ENCODE data around the gene KCND1. TPM values are rescaled to one million over a fixed set of nuclear protein-coding genes. Genes with fewer than 3 reads are reported as not detected.

Gene KCND1
- total RNA-seq, 2 experiments from 2014 or later = 2.4 to 2.5 TPM

- Mint-ChIP-seq H3K36me3 (peaks cover 19% of the 10 kb centered on the region), H3K27me3 (no peaks in the 10 kb centered on the region), H3K9me3 (no peaks in the 10 kb centered on the region), H3K27ac (peak overlapping the region; percentile 88), H3K4me1 (ENCODE audit: low read depth) (peaks cover 43% of the 10 kb centered on the region), H3K4me3 (peak overlapping the region; percentile 85)
- peak; percentile 72 for DNase-seq
- POLR2A ChIA-PET = interaction anchor here (0.6 to 2.0 kb wide), 5 partner anchors 17 to 172 kb away, joined by 3 to 11 read pairs (median 4); partner anchors contain the start of gene SLC35A2
- intact Hi-C loops (cut with micrococcal nuclease) = loop anchor here (2.0 to 10.0 kb wide), 4 partner anchors 20 to 310 kb away; partner anchors contain the start of genes HDAC6 and PPP1R3F
- CTCF ChIA-PET = interaction anchor here (1.3 kb wide), 1 partner anchor 11 kb away, joined by 5 read pairs; no protein-coding TSS in a partner anchor
Measured at GRCh38 chrX:48956728-48957414, 14.8 kb downstream of the KCND1 start.

GRCh38 chrX:48948589-48948988 lies 23.1 kb downstream of the KCND1 start:
- CTCF ChIA-PET = no interaction called here
- intact Hi-C loops (cut with micrococcal nuclease) = no loop called here
- no peaks in the 10 kb centered on the region for H3K27me3 Mint-ChIP-seq
- peaks cover 47% of the 10 kb centered on the region for H3K4me1 Mint-ChIP-seq (ENCODE audit: low read depth)
- peaks cover 10% of the 10 kb centered on the region for H3K36me3 Mint-ChIP-seq
- H3K27ac Mint-ChIP-seq = peak overlapping the region; percentile 28
- POLR2A ChIA-PET = no interaction called here
- no peaks in the 10 kb centered on the region for H3K9me3 Mint-ChIP-seq
- DNase-seq = no peak
- H3K4me3 Mint-ChIP-seq = no peak overlapping the region

GRCh38 chrX:48945517-48946348 lies 25.9 kb downstream of the KCND1 start:
- H3K4me1 Mint-ChIP-seq (ENCODE audit: low read depth) = peaks cover 49% of the 10 kb centered on the region
- POLR2A ChIA-PET = interaction anchor here (1.6 to 3.6 kb wide), 2 partner anchors 12 to 34 kb away, joined by 4 to 14 read pairs; partner anchors contain the start of gene SLC35A2
- H3K9me3 Mint-ChIP-seq = no peaks in the 10 kb centered on the region
- H3K36me3 Mint-ChIP-seq = peaks cover 20% of the 10 kb centered on the region
- no peaks in the 10 kb centered on the region for H3K27me3 Mint-ChIP-seq
- intact Hi-C loops (cut with micrococcal nuclease) = no loop called here
- CTCF ChIA-PET = interaction anchor here (0.6 to 2.5 kb wide), 16 partner anchors 8 to 314 kb away, joined by 3 to 17 read pairs (median 5); partner anchors contain the start of genes SLC35A2 and TFE3
- H3K4me3 Mint-ChIP-seq = no peak overlapping the region
- peak; percentile 65 for DNase-seq
- peak overlapping the region; percentile 67 for H3K27ac Mint-ChIP-seq

GRCh38 chrX:48942895-48943294 lies 28.7 kb downstream of the KCND1 start:
- H3K9me3 Mint-ChIP-seq = no peaks in the 10 kb centered on the region
- ChIA-PET CTCF (interaction anchor here (1.3 to 2.3 kb wide), 4 partner anchors 10 to 51 kb away, joined by 4 to 9 read pairs (median 5); partner anchors contain the start of genes PIM2 and SLC35A2), POLR2A (interaction anchor here (0.8 to 13.3 kb wide), 5 partner anchors 12 to 51 kb away, joined by 3 to 286 read pairs (median 3); partner anchors contain the start of genes PIM2 and SLC35A2)
- H3K27ac Mint-ChIP-seq = peak overlapping the region; percentile 97
- peak overlapping the region; percentile 54 for H3K4me3 Mint-ChIP-seq
- no peaks in the 10 kb centered on the region for H3K27me3 Mint-ChIP-seq
- DNase-seq = peak; percentile 31
- peaks cover 70% of the 10 kb centered on the region for H3K4me1 Mint-ChIP-seq (ENCODE audit: low read depth)
- intact Hi-C loops (cut with micrococcal nuclease) = loop anchor here (2.0 kb wide), 1 partner anchor 52 kb away; no protein-coding TSS in a partner anchor
- H3K36me3 Mint-ChIP-seq = peaks cover 23% of the 10 kb centered on the region

- peak; percentile 51 for DNase-seq
- peaks cover 78% of the 10 kb centered on the region for H3K4me1 Mint-ChIP-seq (ENCODE audit: low read depth)
- H3K27ac Mint-ChIP-seq = peak overlapping the region; percentile 97
- no peaks in the 10 kb centered on the region for H3K27me3 Mint-ChIP-seq
- H3K36me3 Mint-ChIP-seq = peaks cover 29% of the 10 kb centered on the region
- intact Hi-C loops (cut with micrococcal nuclease) = no loop called here
- POLR2A ChIA-PET = interaction anchor here (1.2 to 13.3 kb wide), 6 partner anchors 16 to 43 kb away, joined by 3 to 286 read pairs (median 10); partner anchors contain the start of genes PIM2, PQBP1, SLC35A2 and TIMM17B
- CTCF ChIA-PET = interaction anchor here (0.8 to 1.3 kb wide), 2 partner anchors 49 to 103 kb away, joined by 3 to 5 read pairs; no protein-coding TSS in a partner anchor
- no peak overlapping the region for H3K4me3 Mint-ChIP-seq
- H3K9me3 Mint-ChIP-seq = no peaks in the 10 kb centered on the region
Measured at GRCh38 chrX:48940404-48940955, 31.2 kb downstream of the KCND1 start.

- CTCF ChIA-PET = interaction anchor here (0.8 to 1.0 kb wide), 2 partner anchors 48 to 104 kb away, joined by 3 read pairs; no protein-coding TSS in a partner anchor
- peak overlapping the region; percentile 57 for H3K4me3 Mint-ChIP-seq
- peaks cover 37% of the 10 kb centered on the region for H3K36me3 Mint-ChIP-seq
- intact Hi-C loops (cut with micrococcal nuclease) = loop anchor here (2.0 kb wide), 1 partner anchor 103 kb away; the partner anchor contains the start of gene TFE3
- POLR2A ChIA-PET = interaction anchor here (0.6 to 13.3 kb wide), 10 partner anchors 12 to 42 kb away, joined by 3 to 286 read pairs (median 6); partner anchors contain the start of genes PIM2, PQBP1, SLC35A2 and TIMM17B
- H3K27me3 Mint-ChIP-seq = no peaks in the 10 kb centered on the region
- H3K27ac Mint-ChIP-seq = peak overlapping the region; percentile 97
- DNase-seq = no peak
- H3K9me3 Mint-ChIP-seq = no peaks in the 10 kb centered on the region
- H3K4me1 Mint-ChIP-seq (ENCODE audit: low read depth) = peaks cover 86% of the 10 kb centered on the region
Measured at GRCh38 chrX:48939524-48940228, 32.0 kb downstream of the KCND1 start.

DNA sequence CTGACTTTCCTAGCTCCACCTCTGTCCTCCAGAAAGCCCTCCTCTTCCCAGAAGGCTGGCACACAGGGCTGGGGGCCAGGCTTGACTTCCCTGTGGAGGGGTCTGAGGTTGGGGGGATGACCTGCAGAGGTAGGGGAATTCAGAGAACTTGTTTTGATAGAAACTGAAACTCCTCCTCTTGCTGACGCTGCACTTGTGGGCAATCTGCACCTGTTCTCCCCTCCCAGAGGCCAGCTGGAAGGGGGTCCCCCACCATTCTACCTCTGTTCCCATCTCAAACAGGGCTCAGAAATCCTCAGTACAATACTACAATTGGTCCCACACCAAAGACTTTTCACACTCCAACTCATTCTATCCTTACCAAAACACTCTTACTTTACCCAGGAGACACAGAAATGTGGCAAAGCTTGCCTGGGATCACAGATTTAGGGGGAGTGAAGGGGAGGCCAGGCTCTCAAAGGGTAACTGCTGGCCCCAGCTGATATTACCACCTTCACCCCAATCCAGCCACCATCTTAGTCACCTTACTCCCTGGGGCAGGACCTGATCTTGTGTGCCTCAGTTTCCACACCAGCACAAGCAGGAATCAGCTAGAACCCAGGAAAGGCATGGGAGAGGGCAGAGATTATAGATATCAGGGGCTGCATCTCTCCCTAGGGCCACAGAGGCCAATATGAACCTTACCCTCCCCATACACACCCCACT lies 32.8 kb downstream of the KCND1 start:
- no peaks in the 10 kb centered on the region for H3K27me3 Mint-ChIP-seq

GRCh38 chrX:48937054-48937907 lies 34.4 kb downstream of the KCND1 start:
- peaks cover 44% of the 10 kb centered on the region for H3K36me3 Mint-ChIP-seq
- ChIA-PET CTCF (interaction anchor here (0.5 to 3.0 kb wide), 12 partner anchors 9 to 289 kb away, joined by 3 to 13 read pairs (median 3); partner anchors contain the start of genes PQBP1, SLC35A2 and TIMM17B), POLR2A (interaction anchor here (0.8 to 13.3 kb wide), 8 partner anchors 10 to 116 kb away, joined by 3 to 286 read pairs (median 6); partner anchors contain the start of genes PIM2, PQBP1, SLC35A2 and TIMM17B)
- H3K9me3 Mint-ChIP-seq = no peaks in the 10 kb centered on the region
- intact Hi-C loops (cut with micrococcal nuclease) = loop anchor here (1.0 to 2.0 kb wide), 2 partner anchors 18 to 20 kb away; partner anchors contain the start of genes OTUD5 and PIM2
- peak overlapping the region; percentile 75 for H3K4me3 Mint-ChIP-seq
- peak; percentile 95 for DNase-seq
- peaks cover 79% of the 10 kb centered on the region for H3K4me1 Mint-ChIP-seq (ENCODE audit: low read depth)
- H3K27me3 Mint-ChIP-seq = no peaks in the 10 kb centered on the region
- H3K27ac Mint-ChIP-seq = peak overlapping the region; percentile 97

More for the DNA sequence above, 32.8 kb downstream of the KCND1 start:
- DNase-seq = peak; percentile 89
- intact Hi-C loops (cut with micrococcal nuclease) = loop anchor here (2.0 kb wide), 1 partner anchor 104 kb away; the partner anchor contains the start of gene TFE3
- no peaks in the 10 kb centered on the region for H3K9me3 Mint-ChIP-seq
- H3K27ac Mint-ChIP-seq = peak overlapping the region; percentile 97
- peaks cover 43% of the 10 kb centered on the region for H3K36me3 Mint-ChIP-seq
- ChIA-PET CTCF (interaction anchor here (0.6 to 3.0 kb wide), 5 partner anchors 18 to 275 kb away, joined by 3 to 13 read pairs (median 4); partner anchors contain the start of gene SLC35A2), POLR2A (interaction anchor here (0.6 to 13.3 kb wide), 10 partner anchors 12 to 42 kb away, joined by 3 to 286 read pairs (median 5); partner anchors contain the start of genes PIM2, PQBP1, SLC35A2 and TIMM17B)
- peaks cover 86% of the 10 kb centered on the region for H3K4me1 Mint-ChIP-seq (ENCODE audit: low read depth)
- H3K4me3 Mint-ChIP-seq = peak overlapping the region; percentile 57

GRCh38 chrX:48936429-48937053 lies 35.1 kb downstream of the KCND1 start:
- no peaks in the 10 kb centered on the region for H3K27me3 Mint-ChIP-seq
- H3K4me1 Mint-ChIP-seq (ENCODE audit: low read depth) = peaks cover 72% of the 10 kb centered on the region
- ChIA-PET CTCF (interaction anchor here (1.0 to 3.0 kb wide), 9 partner anchors 10 to 288 kb away, joined by 3 to 13 read pairs (median 4); partner anchors contain the start of genes PQBP1, SLC35A2 and TIMM17B), POLR2A (interaction anchor here (0.8 to 13.3 kb wide), 7 partner anchors 9 to 117 kb away, joined by 3 to 286 read pairs (median 8); partner anchors contain the start of genes PIM2, PQBP1, SLC35A2 and TIMM17B)
- no peaks in the 10 kb centered on the region for H3K9me3 Mint-ChIP-seq
- intact Hi-C loops (cut with micrococcal nuclease) = loop anchor here (1.0 to 2.0 kb wide), 2 partner anchors 17 to 20 kb away; partner anchors contain the start of genes OTUD5 and PIM2
- H3K27ac Mint-ChIP-seq = peak overlapping the region; percentile 97
- DNase-seq = no peak
- H3K4me3 Mint-ChIP-seq = peak overlapping the region; percentile 75
- peaks cover 41% of the 10 kb centered on the region for H3K36me3 Mint-ChIP-seq

Data from activated CD4-positive, alpha-beta memory T cell treated with anti-CD3 and anti-CD28 coated beads for 36 hours (primary cell).